ENCODE measurements around the gene NT5M. TPM values are rescaled to one million over a fixed set of nuclear protein-coding genes. Genes with fewer than 3 reads are reported as not detected.

NT5M gene
- total RNA-seq, 2 donors from 2014 or later = 0.92 TPM; not detected in 1

DNA sequence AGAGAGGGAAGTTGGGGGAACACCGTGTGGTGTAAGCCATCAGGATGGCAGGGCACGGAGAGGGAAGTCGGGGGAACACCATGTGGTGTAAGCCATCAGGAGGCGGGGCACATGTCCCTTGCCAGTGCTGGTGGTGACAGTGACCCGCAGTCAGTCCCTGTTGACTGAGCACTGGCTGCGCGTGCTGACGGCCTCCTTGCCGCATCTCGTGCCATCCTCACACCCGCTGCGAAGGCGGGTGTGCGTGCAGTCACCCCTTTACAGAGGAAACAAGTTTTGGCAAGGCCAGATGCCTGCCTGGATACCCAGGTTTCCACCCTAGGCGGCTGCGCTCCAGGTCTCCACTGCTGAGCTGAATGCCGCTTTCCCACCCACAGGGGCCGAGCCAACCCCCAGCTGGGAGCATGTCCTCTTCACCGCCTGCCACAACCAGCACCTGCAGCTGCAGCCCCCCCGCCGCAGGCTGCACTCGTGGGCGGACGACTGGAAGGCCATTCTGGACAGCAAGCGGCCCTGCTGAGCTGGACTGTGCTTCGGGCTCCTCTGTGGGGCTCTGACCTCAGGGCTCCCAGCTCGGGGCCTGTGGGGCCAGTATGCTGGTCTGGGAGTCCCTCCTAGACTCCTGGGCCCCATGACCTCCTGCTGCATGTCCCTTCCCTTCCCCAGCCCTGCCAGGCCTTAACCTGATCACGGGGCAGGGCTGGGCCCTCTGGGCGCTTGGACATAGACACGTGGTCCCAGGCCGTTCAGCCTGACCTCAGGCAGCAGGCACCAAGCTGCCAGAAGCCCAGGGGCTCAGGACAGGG is 43.5 kb downstream of the NT5M start:
- Histone ChIP-seq H3K36me3 (no peaks in the 10 kb centered on the region), H3K9me3 (no peaks in the 10 kb centered on the region), H3K4me3 (no peak overlapping the region), H3K27me3 (replicated peaks; ENCODE audit: insufficient read depth) (no peaks in the 10 kb centered on the region), H3K27ac (no peak overlapping the region), H3K4me1 (ENCODE audit: control insufficient read depth in 1 of 2, low read depth in 2 of 2) (no peaks in the 10 kb centered on the region)
- TF ChIP-seq, protein P1, sequence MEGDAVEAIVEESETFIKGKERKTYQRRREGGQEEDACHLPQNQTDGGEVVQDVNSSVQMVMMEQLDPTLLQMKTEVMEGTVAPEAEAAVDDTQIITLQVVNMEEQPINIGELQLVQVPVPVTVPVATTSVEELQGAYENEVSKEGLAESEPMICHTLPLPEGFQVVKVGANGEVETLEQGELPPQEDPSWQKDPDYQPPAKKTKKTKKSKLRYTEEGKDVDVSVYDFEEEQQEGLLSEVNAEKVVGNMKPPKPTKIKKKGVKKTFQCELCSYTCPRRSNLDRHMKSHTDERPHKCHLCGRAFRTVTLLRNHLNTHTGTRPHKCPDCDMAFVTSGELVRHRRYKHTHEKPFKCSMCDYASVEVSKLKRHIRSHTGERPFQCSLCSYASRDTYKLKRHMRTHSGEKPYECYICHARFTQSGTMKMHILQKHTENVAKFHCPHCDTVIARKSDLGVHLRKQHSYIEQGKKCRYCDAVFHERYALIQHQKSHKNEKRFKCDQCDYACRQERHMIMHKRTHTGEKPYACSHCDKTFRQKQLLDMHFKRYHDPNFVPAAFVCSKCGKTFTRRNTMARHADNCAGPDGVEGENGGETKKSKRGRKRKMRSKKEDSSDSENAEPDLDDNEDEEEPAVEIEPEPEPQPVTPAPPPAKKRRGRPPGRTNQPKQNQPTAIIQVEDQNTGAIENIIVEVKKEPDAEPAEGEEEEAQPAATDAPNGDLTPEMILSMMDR (IDR thresholded peaks at IDR 0.05) = no peak
- DNase-seq (ENCODE audit: low spot score) (no peak), ATAC-seq (ENCODE audit: insufficient number of reproducible peaks, low FRiP score, low read depth) (no peak)

DNA sequence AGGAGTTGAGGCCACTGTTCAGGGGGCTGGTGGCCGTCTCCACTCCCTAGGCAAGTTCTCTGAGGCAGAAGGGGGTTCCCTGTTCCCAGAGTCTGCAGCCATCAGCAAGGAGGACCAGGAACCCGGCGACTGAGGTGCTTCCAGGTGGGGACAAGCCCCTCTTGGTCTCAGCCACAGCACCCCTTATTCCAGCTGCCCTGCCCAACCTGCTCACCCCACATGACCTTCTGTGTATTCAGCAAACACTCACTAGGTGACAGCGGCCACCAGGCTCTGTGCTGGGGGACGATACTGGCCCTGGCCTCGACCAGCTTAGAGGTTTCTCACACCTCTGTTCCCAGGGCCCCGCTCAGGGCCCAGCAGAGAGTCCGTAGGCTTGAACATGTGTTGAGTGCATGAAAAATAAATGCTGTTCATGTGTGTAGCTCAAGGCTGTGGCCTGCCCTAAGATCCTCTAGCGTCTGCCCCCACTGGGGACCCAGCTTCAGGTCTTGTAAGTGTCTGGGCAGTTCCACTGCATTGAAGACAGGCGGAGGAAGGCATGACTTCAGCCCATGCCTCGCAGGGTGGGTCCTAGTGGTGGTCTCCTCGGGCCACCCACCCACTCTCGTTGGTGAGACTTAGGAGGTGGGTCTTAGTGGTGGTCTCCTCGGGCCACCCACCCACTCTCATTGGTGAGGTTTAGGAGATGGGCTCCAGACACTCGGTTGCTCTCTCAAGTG is 44.2 kb downstream of the NT5M start:
- no peak for DNase-seq (ENCODE audit: low spot score)
- no peak for ATAC-seq (ENCODE audit: insufficient number of reproducible peaks, low FRiP score, low read depth)
- Histone ChIP-seq H3K36me3 (no peaks in the 10 kb centered on the region), H3K4me1 (ENCODE audit: control insufficient read depth in 1 of 2, low read depth in 2 of 2) (no peaks in the 10 kb centered on the region), H3K4me3 (no peak overlapping the region), H3K9me3 (no peaks in the 10 kb centered on the region), H3K27ac (no peak overlapping the region), H3K27me3 (replicated peaks; ENCODE audit: insufficient read depth) (no peaks in the 10 kb centered on the region)
- TF ChIP-seq, protein P1 (IDR thresholded peaks at IDR 0.05) = no peak

DNA sequence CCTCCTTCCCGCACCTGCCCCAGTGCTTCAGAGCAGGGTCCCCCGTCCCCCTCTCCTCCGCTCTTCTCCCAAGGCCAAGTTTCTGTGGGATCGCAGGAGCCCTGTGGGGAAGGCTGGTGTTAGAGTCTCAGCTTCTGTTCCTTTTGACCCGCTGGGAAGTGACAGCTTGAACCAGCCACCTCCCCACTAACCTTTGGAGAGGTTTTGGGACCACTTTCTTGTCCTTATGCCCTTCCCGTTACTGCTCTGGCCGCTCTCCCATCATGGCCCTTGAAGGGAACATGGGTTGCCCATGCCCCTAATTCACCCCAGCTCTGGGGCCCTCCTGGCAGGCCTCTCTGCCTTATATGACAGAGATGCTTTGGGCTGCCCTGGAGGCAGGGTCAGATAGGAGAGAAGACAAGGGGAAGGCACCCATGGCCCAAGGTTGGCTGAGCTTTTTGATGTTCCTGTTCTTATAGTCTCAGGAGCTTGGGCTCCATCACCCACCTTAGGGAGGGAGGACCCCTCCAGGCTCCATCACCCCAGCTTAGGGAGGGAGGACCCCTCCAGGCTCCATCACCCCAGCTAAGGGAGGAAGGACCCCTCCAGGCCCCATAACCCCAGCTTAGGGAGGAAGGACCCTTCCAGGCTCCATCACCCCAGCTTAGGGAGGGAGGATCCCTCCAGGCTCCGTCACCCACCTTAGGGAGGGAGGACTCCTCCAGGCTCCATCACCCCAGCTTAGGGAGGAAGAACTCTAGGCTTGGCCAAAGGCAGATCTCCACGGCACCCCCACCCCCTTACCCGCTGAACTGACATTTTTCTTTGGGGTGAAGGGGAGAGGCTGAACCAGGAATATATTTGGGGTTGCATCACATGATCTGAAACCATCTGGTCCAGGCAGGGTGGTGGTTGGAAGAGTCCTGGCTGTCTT is 45.0 kb downstream of the NT5M start:
- no peak for ATAC-seq (ENCODE audit: insufficient number of reproducible peaks, low FRiP score, low read depth)
- Histone ChIP-seq H3K27me3 (replicated peaks; ENCODE audit: insufficient read depth) (no peaks in the 10 kb centered on the region), H3K4me1 (ENCODE audit: control insufficient read depth in 1 of 2, low read depth in 2 of 2) (no peaks in the 10 kb centered on the region), H3K9me3 (no peaks in the 10 kb centered on the region), H3K36me3 (no peaks in the 10 kb centered on the region), H3K27ac (no peak overlapping the region), H3K4me3 (no peak overlapping the region)
- DNase-seq (ENCODE audit: low spot score) = no peak
- TF ChIP-seq, protein P1 (IDR thresholded peaks at IDR 0.05) = no peak

DNA sequence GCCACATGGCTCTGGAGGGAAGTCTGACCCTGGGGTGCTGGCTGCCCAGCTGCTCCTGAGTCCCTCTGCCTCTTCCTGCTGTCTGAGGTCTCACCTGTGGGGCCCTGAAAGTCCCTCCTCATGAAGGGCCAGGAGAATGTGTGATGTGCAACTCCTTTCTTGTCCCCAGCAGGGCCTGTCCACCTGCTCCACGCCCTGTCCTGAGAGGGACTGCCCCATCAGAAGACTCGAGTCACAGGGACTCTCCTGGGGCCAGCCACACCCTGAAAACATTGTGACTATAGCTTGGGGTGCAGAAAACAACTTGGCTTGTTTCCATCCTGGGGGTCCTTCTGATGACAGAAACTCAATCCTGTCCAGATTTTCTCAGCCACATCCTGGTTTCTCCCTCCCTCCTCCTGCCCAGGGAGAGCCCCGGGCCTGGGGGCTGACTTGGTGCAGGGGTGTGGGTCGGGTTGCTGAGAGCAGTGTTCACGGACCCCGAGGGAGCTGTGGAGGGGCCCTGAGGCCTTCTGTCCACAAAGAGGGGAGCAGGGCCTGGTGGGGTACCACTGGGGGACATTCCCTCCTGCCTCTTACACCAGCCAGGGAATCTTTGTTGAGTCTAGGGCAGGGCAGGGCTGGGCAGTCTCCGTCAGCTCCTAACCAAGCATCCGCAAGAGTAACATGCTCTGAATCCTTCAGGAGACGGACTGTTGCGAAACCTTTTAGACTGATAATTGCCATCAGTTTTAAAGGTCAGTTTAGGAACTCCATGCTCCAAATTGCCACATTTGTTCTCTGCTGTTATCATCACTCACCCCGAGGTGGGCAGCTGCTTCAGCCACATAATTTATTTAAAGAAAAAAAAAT is 45.9 kb downstream of the NT5M start:
- ATAC-seq (ENCODE audit: insufficient number of reproducible peaks, low FRiP score, low read depth) (no peak), DNase-seq (ENCODE audit: low spot score) (no peak)
- Histone ChIP-seq H3K27ac (no peak overlapping the region), H3K36me3 (no peaks in the 10 kb centered on the region), H3K9me3 (no peaks in the 10 kb centered on the region), H3K4me1 (ENCODE audit: control insufficient read depth in 1 of 2, low read depth in 2 of 2) (no peaks in the 10 kb centered on the region), H3K4me3 (no peak overlapping the region), H3K27me3 (replicated peaks; ENCODE audit: insufficient read depth) (no peaks in the 10 kb centered on the region)
- TF ChIP-seq, protein P1 (IDR thresholded peaks at IDR 0.05) = no peak

Measured in thoracic aorta (tissue), 2 donors.